Measurements from ENCODE around the gene SHC4.

SHC4 gene

GRCh38 chr15:48785712-48786111, 178.0 kb downstream of the SHC4 start:
- DNase-seq: no peak

GRCh38 chr15:48785195-48785594, 178.5 kb downstream of the SHC4 start:
- no peak for DNase-seq

- no peak for DNase-seq
Observed at GRCh38 chr15:48784756-48785155, 179.0 kb downstream of the SHC4 start.

GRCh38 chr15:48782911-48783310, 180.8 kb downstream of the SHC4 start:
- no peak for DNase-seq

GRCh38 chr15:48781481-48782081, 182.1 kb downstream of the SHC4 start:
- DNase-seq: no peak

GRCh38 chr15:48781017-48781416, 182.7 kb downstream of the SHC4 start:
- peak; percentile 14 for DNase-seq

GRCh38 chr15:48778331-48778730, 185.4 kb downstream of the SHC4 start:
- no peak for DNase-seq

- DNase-seq: no peak
Observed at GRCh38 chr15:48777645-48778330, 185.9 kb downstream of the SHC4 start.

- peak; percentile 4 for DNase-seq
Observed at GRCh38 chr15:48775546-48775945, 188.2 kb downstream of the SHC4 start.

GRCh38 chr15:48774484-48774883, 189.2 kb downstream of the SHC4 start:
- peak; percentile 11 for DNase-seq
